Astrocyte (in vitro differentiated cells and primary cell): ENCODE data around the gene ZNF19. TPM values are rescaled to one million over a fixed set of nuclear protein-coding genes. Genes with fewer than 3 reads are reported as not detected.

ENCODE experiments used
- DNase-seq: peaks from one replicate; pipeline ENCODE4 v3.0.0-alpha.2; 2010; ENCODE audit warnings: low read depth
- FAIRE-seq: peaks from 2 replicates; lab custom pipeline; 2011; peaks lifted over from hg19 to GRCh38; lab: Jason Lieb, UNC
- H2AFZ ChIP-seq: 2 replicates; pipeline ENCODE4 v1.6.0; 2012; ENCODE audit warnings: low read depth, low read length, inconsistent platforms
- H3K27ac ChIP-seq: 2 replicates; pipeline ENCODE4 v1.5.1; 2011; ENCODE audit warnings: low read depth, low read length, inconsistent platforms
- H3K27me3 ChIP-seq: 2 replicates; pipeline ENCODE4 v1.6.0; 2011; ENCODE audit warnings: low read length, inconsistent platforms; ENCODE audit not compliant: insufficient read depth
- H3K36me3 ChIP-seq: 2 replicates; pipeline ENCODE4 v1.5.1; 2011; ENCODE audit warnings: low read length, inconsistent platforms; ENCODE audit not compliant: insufficient read depth
- H3K4me1 ChIP-seq: 2 replicates; pipeline ENCODE4 v1.5.1; 2011; ENCODE audit warnings: low read length, inconsistent platforms; ENCODE audit not compliant: insufficient read depth
- H3K4me2 ChIP-seq: 2 replicates; pipeline ENCODE4 v1.6.0; 2012; ENCODE audit warnings: low read length, inconsistent platforms
- H3K4me3 ChIP-seq: 2 replicates; pipeline ENCODE4 v1.5.1; 2011; ENCODE audit warnings: low read depth, mild to moderate bottlenecking, low read length, inconsistent platforms; ENCODE audit not compliant: insufficient read depth
- H3K79me2 ChIP-seq: 2 replicates; pipeline ENCODE4 v1.6.0; 2012; ENCODE audit warnings: mild to moderate bottlenecking, low read length, inconsistent platforms; ENCODE audit not compliant: insufficient read depth
- H3K9ac ChIP-seq: 2 replicates; pipeline ENCODE4 v1.6.0; 2012; ENCODE audit warnings: mild to moderate bottlenecking, low read length, inconsistent platforms
- H3K9me3 ChIP-seq: 2 replicates; pipeline ENCODE4 v1.5.1; 2012; ENCODE audit warnings: low read depth, mild to moderate bottlenecking, low read length, inconsistent platforms; ENCODE audit not compliant: insufficient read depth
- H4K20me1 ChIP-seq: 2 replicates; pipeline ENCODE4 v1.6.0; 2012; ENCODE audit warnings: low read length, inconsistent platforms; ENCODE audit not compliant: insufficient read depth
- H3K27ac Mint-ChIP-seq: one replicate; pipeline ENCODE4 v1.8.0; 2021; ENCODE audit warnings: mild to moderate bottlenecking, mixed read lengths; ENCODE audit not compliant: unreplicated experiment
- H3K27me3 Mint-ChIP-seq: one replicate; pipeline ENCODE4 v1.8.0; 2021; ENCODE audit warnings: low read depth, mixed read lengths; ENCODE audit not compliant: unreplicated experiment
- H3K36me3 Mint-ChIP-seq: one replicate; pipeline ENCODE4 v1.8.0; 2021; ENCODE audit warnings: low read depth, mixed read lengths; ENCODE audit not compliant: unreplicated experiment
- H3K4me1 Mint-ChIP-seq: one replicate; pipeline ENCODE4 v1.8.0; 2021; ENCODE audit warnings: low read depth, mixed read lengths; ENCODE audit not compliant: unreplicated experiment
- H3K4me3 Mint-ChIP-seq: one replicate; pipeline ENCODE4 v1.8.0; 2021; ENCODE audit warnings: mild to moderate bottlenecking, moderate library complexity, mixed read lengths; ENCODE audit not compliant: unreplicated experiment
- H3K9me3 Mint-ChIP-seq: one replicate; pipeline ENCODE4 v1.8.0; 2021; ENCODE audit warnings: mild to moderate bottlenecking, mixed read lengths; ENCODE audit not compliant: unreplicated experiment
- CTCF ChIP-seq: IDR thresholded peaks from 2 replicates; pipeline ENCODE4 v1.5.1; 2011; ENCODE audit warnings: low read depth, mild to moderate bottlenecking, inconsistent platforms, low read length, moderate library complexity; ENCODE audit not compliant: insufficient read depth
- EZH2 ChIP-seq: IDR thresholded peaks from 2 replicates; pipeline ENCODE4 v1.6.1; 2012; ENCODE audit warnings: mild to moderate bottlenecking, low read length, inconsistent platforms; ENCODE audit not compliant: insufficient read depth
- total RNA-seq: library from RNA; stranded (reverse); gene quantifications from 2 replicates; pipeline ENCODE4 v1.2.1, GENCODE V29; 2021

Gene ZNF19
- total RNA-seq, 1 donor from 2014 or later, result 2.9 TPM

GRCh38 chr16:71482569-71482968, 6.6 kb downstream of the ZNF19 start:
- H2AFZ ChIP-seq, result no peak overlapping the region
- no peak overlapping the region for H3K4me3 Mint-ChIP-seq
- FAIRE-seq, result no peak

GRCh38 chr16:71480956-71481355, 8.2 kb downstream of the ZNF19 start:
- Mint-ChIP-seq H3K36me3 (peaks cover 19% of the 10 kb centered on the region), H3K27me3 (no peaks in the 10 kb centered on the region), H3K27ac (no peak overlapping the region), H3K9me3 (peaks cover 9% of the 10 kb centered on the region), H3K4me3 (no peak overlapping the region), H3K4me1 (peaks cover 10% of the 10 kb centered on the region)
- Histone ChIP-seq H3K4me2 (no peak overlapping the region), H3K36me3 (peaks cover 5% of the 10 kb centered on the region), H3K27ac (no peak overlapping the region), H3K79me2 (no peaks in the 10 kb centered on the region), H3K9me3 (peaks cover 9% of the 10 kb centered on the region), H3K27me3 (no peaks in the 10 kb centered on the region), H3K4me3 (no peak overlapping the region), H3K4me1 (peaks cover 4% of the 10 kb centered on the region), H3K9ac (no peak overlapping the region), H4K20me1 (no peaks in the 10 kb centered on the region), H2AFZ (no peak overlapping the region)
- FAIRE-seq (no peak), DNase-seq (no peak)
- no peak for TF ChIP-seq EZH2
- no peak for TF ChIP-seq CTCF

More at GRCh38 chr16:71482569-71482968, 6.6 kb downstream of the ZNF19 start:
- Mint-ChIP-seq H3K27me3 (no peaks in the 10 kb centered on the region), H3K27ac (no peak overlapping the region), H3K4me1 (peaks cover 10% of the 10 kb centered on the region), H3K36me3 (peaks cover 10% of the 10 kb centered on the region), H3K9me3 (peaks cover 2% of the 10 kb centered on the region)
- Histone ChIP-seq H3K9ac (no peak overlapping the region), H3K79me2 (no peaks in the 10 kb centered on the region), H3K9me3 (no peaks in the 10 kb centered on the region), H3K4me3 (no peak overlapping the region), H3K4me1 (peaks cover 4% of the 10 kb centered on the region), H4K20me1 (no peaks in the 10 kb centered on the region), H3K27me3 (no peaks in the 10 kb centered on the region), H3K27ac (no peak overlapping the region), H3K36me3 (no peaks in the 10 kb centered on the region), H3K4me2 (no peak overlapping the region)
- no peak for TF ChIP-seq EZH2
- DNase-seq, result no peak

- DNase-seq (no peak), FAIRE-seq (no peak)
- peak; percentile 24 for TF ChIP-seq CTCF
- no peak for TF ChIP-seq EZH2
- H3K4me3 Mint-ChIP-seq, result no peak overlapping the region
- H2AFZ ChIP-seq, result no peak overlapping the region
- H3K27ac ChIP-seq, result no peak overlapping the region
- H3K27ac Mint-ChIP-seq, result no peak overlapping the region
- peaks cover 5% of the 10 kb centered on the region for H3K36me3 ChIP-seq
- no peaks in the 10 kb centered on the region for H3K27me3 ChIP-seq
- peaks cover 10% of the 10 kb centered on the region for H3K9me3 Mint-ChIP-seq
- H3K79me2 ChIP-seq, result no peaks in the 10 kb centered on the region
- no peaks in the 10 kb centered on the region for H4K20me1 ChIP-seq
- no peaks in the 10 kb centered on the region for H3K27me3 Mint-ChIP-seq
- peaks cover 18% of the 10 kb centered on the region for H3K4me1 Mint-ChIP-seq
- no peak overlapping the region for H3K4me3 ChIP-seq
- peaks cover 24% of the 10 kb centered on the region for H3K36me3 Mint-ChIP-seq
- no peak overlapping the region for H3K4me2 ChIP-seq
- H3K4me1 ChIP-seq, result peaks cover 14% of the 10 kb centered on the region
- H3K9me3 ChIP-seq, result peaks cover 15% of the 10 kb centered on the region
- H3K9ac ChIP-seq, result no peak overlapping the region
These were observed 9.7 kb downstream of the ZNF19 start for GRCh38 chr16:71479420-71479819.
